ENCODE results near the gene CPSF4.

GRCh38 chr7:99403764-99404163 is 35.0 kb upstream of the CPSF4 start:
- no peak for TF ChIP-seq EZH2 (IDR thresholded peaks at IDR 0.05)
- TF ChIP-seq CTCF (IDR thresholded peaks at IDR 0.05 in 2 of 3, conservative IDR thresholded peaks at IDR 0.05 in 1 of 3; ENCODE audit: borderline replicate concordance in 1 of 3, insufficient read depth in 1 of 3, low read depth in 2 of 3, low read length in 2 of 3), result no peak
- no peak for TF ChIP-seq ZBTB33 (IDR thresholded peaks at IDR 0.05; ENCODE audit: extremely low read depth, insufficient replicate concordance, low read length)
